CD4-positive, alpha-beta T cell treated with Interleukin-10 for 1 hour (primary cell): ENCODE data around the gene EIF2S2.

Experiments
- DNase-seq: peaks from one replicate; pipeline ENCODE4 v3.0.0-alpha.2; 2020

EIF2S2 gene

DNA sequence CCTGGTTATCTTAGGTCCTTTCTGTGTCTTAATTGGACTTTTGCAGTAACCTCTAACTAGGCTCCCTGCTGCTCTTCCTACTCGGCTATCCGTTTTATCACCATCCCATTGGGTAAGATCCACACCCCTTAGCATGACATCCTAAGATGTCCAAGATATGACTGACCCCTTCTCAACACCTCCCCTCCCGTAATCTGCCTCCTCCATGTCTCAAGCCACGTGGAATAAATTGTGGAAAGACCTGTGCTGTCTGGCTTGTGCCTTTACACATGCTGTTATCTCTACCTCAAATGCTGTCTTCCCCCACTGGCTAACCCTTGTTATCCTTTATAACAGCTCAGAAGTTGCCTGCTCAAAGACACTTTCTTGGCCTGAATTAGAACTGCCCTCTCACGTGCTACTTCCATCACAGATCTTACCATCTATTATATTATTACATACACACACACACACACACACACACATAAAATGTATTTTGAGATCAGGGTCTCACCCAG lies 26.5 kb downstream of the EIF2S2 start:
- no peak for DNase-seq

- no peak for DNase-seq
Measured at GRCh38 chr20:34084227-34084923, 27.7 kb downstream of the EIF2S2 start.

DNA sequence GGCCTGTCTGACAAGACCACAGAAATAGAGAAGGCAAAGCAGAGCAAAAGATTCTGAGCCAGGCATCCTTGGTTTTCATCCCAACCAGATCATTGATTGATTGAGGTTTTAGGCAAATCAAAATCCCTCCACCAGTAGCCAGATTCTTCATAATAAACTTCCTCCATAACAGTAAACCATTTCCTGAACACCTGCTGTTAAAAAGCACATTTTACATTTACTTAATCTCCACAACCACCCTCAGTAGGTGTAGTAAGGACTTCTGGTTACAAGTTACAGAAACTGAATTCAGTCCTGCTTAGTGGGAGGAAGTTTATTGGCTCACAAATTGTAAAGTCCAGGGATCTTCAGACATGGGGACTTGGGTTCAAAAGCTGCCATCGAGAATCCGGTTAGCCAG lies 28.3 kb downstream of the EIF2S2 start:
- DNase-seq = no peak

DNA sequence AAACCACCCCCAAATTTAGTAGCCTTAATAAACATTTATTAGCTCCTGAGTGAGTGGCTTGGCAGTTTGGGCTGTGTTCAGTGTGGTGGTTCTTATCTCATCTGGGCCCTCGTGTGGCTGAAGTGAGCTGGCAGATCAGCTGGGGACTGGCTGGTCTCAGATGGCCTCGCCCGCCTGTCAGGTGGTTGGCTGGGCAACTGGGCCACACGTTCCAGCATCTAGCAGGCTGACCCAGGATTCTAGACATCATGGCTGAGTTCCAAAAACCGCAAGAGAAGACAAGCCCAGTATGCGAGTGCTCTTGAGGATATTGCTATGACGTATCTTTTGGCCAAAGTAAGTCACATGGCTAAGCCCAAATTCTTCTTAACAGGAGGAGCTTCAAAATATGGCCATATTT lies 28.9 kb downstream of the EIF2S2 start:
- no peak for DNase-seq

DNA sequence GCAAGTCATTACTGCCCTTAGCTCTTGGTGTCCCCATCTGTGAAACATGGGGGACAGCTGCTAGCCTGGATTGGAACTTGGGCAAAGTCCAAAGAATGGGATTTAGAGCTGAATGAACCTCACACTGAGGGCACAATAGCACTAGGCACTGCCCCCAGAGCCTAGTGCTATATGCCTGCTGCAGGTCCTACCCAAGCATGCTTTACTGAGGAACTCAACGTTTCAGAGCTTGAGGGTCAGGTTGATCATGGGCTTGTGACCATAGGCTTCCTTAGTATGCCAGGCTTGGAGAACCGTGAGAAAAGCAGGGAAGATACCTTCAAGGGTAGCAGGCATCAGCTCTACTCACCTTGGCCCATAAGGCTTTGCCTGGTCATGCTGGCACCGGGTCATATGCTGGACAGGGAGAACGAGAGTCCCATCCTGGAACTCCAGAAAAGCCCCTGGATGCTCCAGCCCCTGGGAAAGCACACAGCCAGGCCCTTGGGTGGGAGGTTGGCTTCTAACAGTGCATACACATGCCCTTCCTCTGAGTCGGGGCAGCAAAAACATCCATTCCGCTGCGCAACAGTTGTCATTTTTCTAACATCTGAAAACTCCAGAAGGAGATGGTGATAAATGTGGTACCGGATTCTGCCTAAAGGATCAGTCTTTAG lies 29.7 kb downstream of the EIF2S2 start:
- DNase-seq = no peak

GRCh38 chr20:34079818-34080217 lies 32.2 kb downstream of the EIF2S2 start:
- no peak for DNase-seq

- DNase-seq = no peak
Measured at GRCh38 chr20:34078540-34078939, 33.5 kb downstream of the EIF2S2 start.

DNA sequence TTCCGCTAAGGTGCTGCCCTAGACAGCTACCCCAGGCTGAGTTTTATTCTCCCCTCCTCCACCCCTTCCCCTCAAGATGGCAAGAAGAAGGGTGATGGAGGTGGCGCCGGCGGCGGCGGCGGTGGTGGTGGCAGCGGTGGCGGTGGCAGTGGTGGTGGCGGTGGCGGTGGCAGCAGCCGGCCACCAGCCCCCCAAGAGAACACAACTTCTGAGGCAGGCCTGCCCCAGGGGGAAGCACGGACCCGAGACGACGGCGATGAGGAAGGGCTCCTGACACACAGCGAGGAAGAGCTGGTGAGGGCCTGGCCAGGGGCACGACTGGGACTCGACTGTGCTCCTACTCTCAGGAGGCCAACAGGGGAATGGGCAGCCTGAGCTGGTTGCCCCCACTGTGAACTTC lies 35.1 kb downstream of the EIF2S2 start:
- DNase-seq = no peak

GRCh38 chr20:34075647-34076046 lies 36.4 kb downstream of the EIF2S2 start:
- no peak for DNase-seq

DNA sequence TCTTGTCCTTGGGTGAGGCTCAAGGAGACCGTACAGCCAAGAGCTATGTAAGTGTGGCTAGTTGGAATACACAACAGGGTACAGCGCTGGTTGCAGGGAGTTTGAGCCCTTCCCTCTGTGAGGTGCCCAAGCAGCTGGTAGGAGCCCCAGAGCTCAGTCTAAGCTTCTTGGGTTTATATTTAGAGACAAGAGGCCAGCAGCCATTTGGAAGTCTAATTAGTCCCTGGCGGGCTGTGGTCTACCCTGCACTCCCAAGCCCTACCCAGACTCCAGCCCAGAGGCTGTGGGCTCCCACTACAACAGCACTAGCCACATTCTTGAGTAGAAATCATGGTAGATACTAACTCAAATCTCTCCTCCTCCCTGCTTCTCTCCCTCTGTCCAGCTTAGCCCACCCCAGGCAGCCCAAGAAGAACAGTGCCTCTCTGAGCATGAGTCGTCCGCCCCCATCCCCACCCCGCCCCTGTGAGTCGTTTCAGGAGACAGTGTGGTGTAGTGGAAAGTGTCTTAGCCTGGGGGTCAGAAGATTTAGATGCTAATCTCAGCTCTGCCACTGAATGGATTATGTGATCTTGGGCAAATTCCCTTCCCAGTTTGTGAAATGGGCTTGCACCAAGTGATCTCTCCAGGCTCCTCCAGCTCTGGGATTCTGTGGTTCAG lies 37.8 kb downstream of the EIF2S2 start:
- no peak for DNase-seq

DNA sequence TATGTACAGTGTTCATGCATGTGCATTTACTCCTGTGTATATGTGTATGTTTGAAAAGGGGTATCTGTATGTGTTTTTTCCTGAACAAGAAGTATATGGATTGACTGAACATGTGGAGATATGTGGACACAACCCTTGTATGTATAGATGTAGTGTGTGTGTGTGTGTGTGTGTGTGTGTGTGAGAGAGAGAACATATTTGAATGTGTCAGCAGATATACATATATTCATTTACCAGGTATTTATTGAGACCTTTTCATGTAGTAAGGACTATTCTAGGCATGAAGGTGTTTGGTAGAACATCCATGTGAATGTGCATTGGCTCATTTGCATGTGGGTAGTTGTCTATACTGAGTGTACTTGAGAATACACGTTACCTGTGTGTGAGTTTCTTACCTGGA lies 39.3 kb downstream of the EIF2S2 start:
- DNase-seq = no peak

- DNase-seq = no peak
Measured at GRCh38 chr20:34072076-34072475, 40.0 kb downstream of the EIF2S2 start.

GRCh38 chr20:34070859-34071258 lies 41.2 kb downstream of the EIF2S2 start:
- no peak for DNase-seq

- DNase-seq = no peak
Measured at GRCh38 chr20:34070079-34070439, 42.0 kb downstream of the EIF2S2 start.

DNA sequence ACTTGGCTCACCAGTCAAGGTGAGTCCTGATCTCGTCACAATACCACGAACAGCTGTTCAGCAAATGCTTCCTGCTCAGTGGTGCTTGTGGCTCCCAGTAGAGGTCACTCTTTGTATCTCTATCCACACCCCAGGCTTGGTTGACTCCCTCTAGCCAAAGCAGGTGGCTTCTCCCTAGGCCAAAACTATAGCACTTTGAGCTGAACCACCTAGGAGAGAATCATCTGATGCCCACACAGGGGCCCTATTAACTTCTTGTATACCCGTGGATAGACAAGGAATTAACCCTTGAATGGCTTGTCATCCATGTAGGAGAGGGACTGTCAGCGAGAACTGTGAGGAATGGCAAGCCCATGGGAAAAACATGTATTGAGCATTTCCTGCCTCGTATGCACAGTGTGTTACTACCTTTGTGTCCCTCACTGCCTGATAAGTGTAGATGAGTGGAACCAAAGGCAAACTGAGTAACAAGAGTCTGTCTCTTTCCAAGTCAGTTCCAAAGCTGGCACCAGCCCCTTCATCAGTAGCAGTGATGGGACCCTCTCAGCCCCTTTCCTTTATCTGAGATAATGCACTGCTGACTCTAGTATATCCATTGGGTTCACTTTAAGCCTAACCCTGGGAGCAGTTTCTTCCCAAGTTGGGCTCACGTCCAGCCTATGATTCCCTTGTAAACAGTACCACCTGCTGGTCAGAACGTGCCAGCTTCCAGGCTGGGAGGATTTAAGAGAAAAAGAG lies 42.5 kb downstream of the EIF2S2 start:
- peak; percentile 68 for DNase-seq

DNA sequence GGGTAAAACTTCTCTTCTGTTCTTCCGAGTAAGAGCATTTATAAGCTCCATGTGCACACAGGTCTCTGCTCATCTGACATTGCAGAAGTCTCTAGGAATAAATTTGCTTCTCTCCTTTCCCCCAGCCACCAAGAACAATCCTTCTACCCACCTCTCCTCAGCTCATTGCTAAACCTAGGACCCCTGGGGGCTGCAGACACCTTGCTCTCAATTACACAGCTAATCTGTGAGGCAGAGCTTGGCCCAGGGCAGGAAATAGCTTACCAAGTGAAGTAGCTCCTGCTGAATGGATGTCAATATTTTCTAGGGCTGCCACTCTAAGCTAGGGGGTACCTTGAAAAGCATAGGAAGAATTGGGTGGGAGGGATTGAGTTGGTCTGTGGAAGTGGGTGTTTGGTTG lies 44.0 kb downstream of the EIF2S2 start:
- DNase-seq = no peak

DNA sequence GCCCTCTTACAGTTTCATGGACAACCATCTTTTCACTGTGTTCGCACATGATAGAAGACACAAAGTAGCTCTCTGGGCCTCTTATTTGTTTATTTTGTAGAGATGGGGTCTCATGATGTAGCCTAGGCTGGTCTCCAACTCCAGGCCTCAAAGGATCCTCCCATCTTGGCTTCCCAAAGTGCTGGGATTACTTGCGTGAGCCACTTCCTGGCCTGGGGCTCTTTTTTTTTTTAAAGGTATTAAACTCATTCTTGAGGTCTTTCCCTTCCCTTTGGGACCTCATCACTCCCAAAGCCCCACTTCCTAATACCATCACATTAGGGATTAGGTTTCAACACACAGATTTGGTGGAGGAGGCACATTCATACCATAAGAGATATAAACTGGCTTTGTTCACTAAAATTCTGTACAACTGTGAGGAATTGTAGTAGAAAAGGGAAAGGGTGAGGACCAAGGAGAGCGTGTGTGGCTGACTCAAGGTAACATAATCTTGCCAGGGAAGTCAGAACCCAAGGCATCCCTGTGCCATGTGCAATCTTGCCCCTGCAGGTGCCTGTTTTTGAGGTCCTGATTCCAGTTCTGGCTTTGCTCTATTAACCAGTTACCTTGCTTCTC lies 45.5 kb downstream of the EIF2S2 start:
- DNase-seq = no peak

DNA sequence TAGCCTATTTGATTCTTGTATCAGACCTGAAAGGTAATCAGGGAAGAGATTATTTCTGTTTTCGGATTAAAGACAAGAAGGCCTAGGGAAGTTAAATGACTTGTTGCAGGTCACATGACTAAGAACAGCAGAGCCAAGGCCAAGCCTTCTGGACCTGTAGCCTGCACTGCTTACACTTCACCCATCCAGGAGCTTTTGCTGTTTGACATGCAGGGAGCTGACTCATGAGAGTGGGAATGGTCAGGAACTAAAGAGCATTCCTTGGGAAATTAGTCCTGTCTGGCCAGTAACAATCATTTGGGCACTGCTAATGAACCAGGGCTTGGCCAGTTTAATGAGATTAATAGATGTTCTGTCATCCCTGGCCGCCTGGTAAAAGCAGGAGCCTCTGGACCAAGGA lies 46.8 kb downstream of the EIF2S2 start:
- DNase-seq = no peak

- no peak for DNase-seq
Measured at GRCh38 chr20:34064286-34064685, 47.8 kb downstream of the EIF2S2 start.

DNA sequence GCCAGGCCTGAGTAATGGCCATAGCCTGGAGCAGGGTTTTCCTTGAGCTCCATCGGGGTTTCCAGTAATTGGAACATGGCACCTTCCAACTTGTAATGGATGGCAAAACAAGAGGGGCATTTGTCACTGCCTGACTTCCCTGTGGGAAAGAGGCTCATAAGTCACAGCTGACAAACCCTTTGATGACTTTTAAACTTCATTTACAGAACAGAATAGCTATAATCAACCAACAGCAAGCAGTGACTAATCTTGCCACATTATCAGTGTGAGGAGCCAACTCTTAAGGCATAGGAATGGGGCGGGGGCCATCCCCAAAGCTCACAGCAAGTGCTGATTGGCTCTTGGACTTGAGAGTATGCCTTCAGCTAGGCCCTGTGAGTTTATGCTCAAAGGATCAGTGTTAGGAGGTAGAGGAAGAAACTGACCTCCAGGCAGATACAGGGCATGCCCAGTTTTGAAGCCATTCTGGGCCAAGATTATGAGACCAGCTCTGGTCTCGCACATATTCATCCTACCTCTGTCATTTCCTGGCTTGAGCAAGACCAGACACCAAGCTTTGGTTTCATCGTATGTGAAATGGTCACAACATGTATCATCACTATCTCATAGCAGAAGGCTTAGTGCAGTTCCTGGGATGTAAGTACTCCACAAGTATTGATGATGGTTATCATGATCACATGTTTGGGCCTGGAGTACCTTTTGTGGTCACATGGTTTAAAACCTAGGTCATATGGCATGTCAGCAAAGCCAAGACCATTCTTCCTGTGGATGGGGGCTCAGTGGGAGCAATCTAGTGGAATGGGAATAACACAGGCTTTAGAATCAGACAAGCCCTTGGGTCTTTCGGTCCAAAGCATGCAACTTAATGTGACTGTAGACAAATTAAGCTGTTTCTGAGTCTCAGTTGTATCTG lies 49.2 kb downstream of the EIF2S2 start:
- DNase-seq = no peak

GRCh38 chr20:34061695-34062094 lies 50.3 kb downstream of the EIF2S2 start:
- DNase-seq = no peak

- DNase-seq = no peak
Measured at GRCh38 chr20:34060970-34061369, 51.1 kb downstream of the EIF2S2 start.
